GM23338 (cell line): Measurements from ENCODE around the gene RAB3IP. TPM values are rescaled to one million over a fixed set of nuclear protein-coding genes. Genes with fewer than 3 reads are reported as not detected.

Experiments used
- ATAC-seq: fragments of 200-7000 bp; cut with Tn5 transposase; 3 replicates; pipeline ENCODE4 v1.9.1; 2020
- DNase-seq: peaks from one replicate; pipeline ENCODE4 v3.0.0-alpha.2; 2015; ENCODE audit warnings: low spot score
- H2AFZ ChIP-seq: fragments of 200-600 bp; sonication (generic); 2 replicates; pipeline ENCODE4 v1.8.0; 2016; ENCODE audit warnings: antibody characterized with exemption, mild to moderate bottlenecking, moderate library complexity
- H3F3A ChIP-seq: fragments of 200-600 bp; sonication (generic); replicated peaks from 2 replicates; pipeline ENCODE4 v1.8.0; 2017; ENCODE audit warnings: antibody characterized with exemption, mixed run types, low read depth
- H3K27ac ChIP-seq: fragments of 200-600 bp; sonication (generic); 2 replicates; pipeline ENCODE4 v1.6.1; 2016; ENCODE audit warnings: low read depth
- H3K27me3 ChIP-seq: fragments of 200-600 bp; sonication (generic); 2 replicates; pipeline ENCODE4 v1.8.0; 2016; ENCODE audit warnings: mild to moderate bottlenecking, mixed run types, moderate library complexity; ENCODE audit not compliant: insufficient read depth
- H3K36me3 ChIP-seq: fragments of 200-600 bp; sonication (generic); 2 replicates; pipeline ENCODE4 v1.8.0; 2016; ENCODE audit warnings: mild to moderate bottlenecking; ENCODE audit not compliant: insufficient read depth
- H3K4me1 ChIP-seq: fragments of 200-600 bp; sonication (generic); 2 replicates; pipeline ENCODE4 v1.8.0; 2016; ENCODE audit warnings: mild to moderate bottlenecking, moderate library complexity; ENCODE audit not compliant: insufficient read depth
- H3K4me2 ChIP-seq: fragments of 200-600 bp; sonication (generic); 2 replicates; pipeline ENCODE4 v1.7.1; 2017; ENCODE audit warnings: mixed run types
- H3K4me3 ChIP-seq: fragments of 200-600 bp; sonication (generic); 2 replicates; pipeline ENCODE4 v1.6.1; 2016; ENCODE audit warnings: mixed run types
- H3K79me2 ChIP-seq: fragments of 200-600 bp; sonication (generic); replicated peaks from 2 replicates; pipeline ENCODE4 v1.8.0; 2017; ENCODE audit warnings: mild to moderate bottlenecking; ENCODE audit not compliant: insufficient read depth
- H3K9me2 ChIP-seq: fragments of 200-600 bp; sonication (generic); 2 replicates; pipeline ENCODE4 v1.8.0; 2017; ENCODE audit not compliant: insufficient read depth
- H4K20me1 ChIP-seq: fragments of 200-600 bp; sonication (generic); replicated peaks from 2 replicates; pipeline ENCODE4 v1.8.0; 2017; ENCODE audit warnings: mild to moderate bottlenecking; ENCODE audit not compliant: insufficient read depth
- H3K27ac Mint-ChIP-seq: 2 replicates; pipeline ENCODE4 v1.8.0; 2020; ENCODE audit warnings: inconsistent platforms, mild to moderate bottlenecking, moderate library complexity, mixed read lengths
- H3K27me3 Mint-ChIP-seq: 3 replicates; pipeline ENCODE4 v1.8.0; 2022; ENCODE audit warnings: low read depth, mild to moderate bottlenecking, moderate library complexity, mixed read lengths, inconsistent platforms; ENCODE audit not compliant: insufficient read depth, poor library complexity
- H3K36me3 Mint-ChIP-seq: 3 replicates; pipeline ENCODE4 v1.8.0; 2021; ENCODE audit warnings: low read depth, mild to moderate bottlenecking, inconsistent platforms, moderate library complexity, mixed read lengths
- H3K4me1 Mint-ChIP-seq: 3 replicates; pipeline ENCODE4 v1.8.0; 2020; ENCODE audit warnings: mild to moderate bottlenecking, inconsistent platforms, mixed read lengths
- H3K4me3 Mint-ChIP-seq: 3 replicates; pipeline ENCODE4 v1.8.0; 2021; ENCODE audit warnings: moderate library complexity, mild to moderate bottlenecking, inconsistent platforms, mixed read lengths
- H3K9me3 Mint-ChIP-seq: 3 replicates; pipeline ENCODE4 v1.8.0; 2020; ENCODE audit warnings: moderate library complexity, mild to moderate bottlenecking, inconsistent platforms, mixed read lengths
- CREB1 ChIP-seq: fragments of 250-450 bp; sonication (Bioruptor Pico); IDR thresholded peaks from 2 replicates; pipeline ENCODE4 v1.5.0; 2020; ENCODE audit warnings: low read depth, mild to moderate bottlenecking, moderate library complexity
- CTCF ChIP-seq, 2 experiments: fragments of 200-600 bp in 1 of 2; sonication (generic) in 1 of 2; conservative IDR thresholded peaks; 2 replicates each; pipeline versions ENCODE4 v1.5.1 to v1.6.1; 2016 to 2017; ENCODE audit warnings: antibody characterized with exemption in 2 of 2, low read depth in 2 of 2, mild to moderate bottlenecking in 2 of 2, moderate library complexity in 1 of 2
- ETS1 ChIP-seq: IDR thresholded peaks from 2 replicates; pipeline ENCODE4 v1.6.1; 2016; ENCODE audit warnings: antibody characterized with exemption
- EZH2 ChIP-seq: fragments of 200-600 bp; sonication (generic); IDR thresholded peaks from one replicate; pipeline ENCODE4 v1.8.0; 2017; ENCODE audit warnings: antibody characterized with exemption, mild to moderate bottlenecking, low read depth; ENCODE audit not compliant: unreplicated experiment
- EZH2phosphoT487 ChIP-seq: fragments of 200-600 bp; sonication (generic); IDR thresholded peaks from one replicate; pipeline ENCODE4 v1.8.1; 2018; ENCODE audit warnings: antibody characterized with exemption; ENCODE audit not compliant: unreplicated experiment
- JUNB ChIP-seq: IDR thresholded peaks from one replicate; pipeline ENCODE4 v1.6.1; 2016; ENCODE audit warnings: antibody characterized with exemption; ENCODE audit not compliant: unreplicated experiment
- NANOG ChIP-seq: IDR thresholded peaks from 2 replicates; pipeline ENCODE4 v1.6.1; 2016; ENCODE audit warnings: antibody characterized with exemption, borderline replicate concordance
- POLR2AphosphoS5 ChIP-seq: IDR thresholded peaks from 2 replicates; pipeline ENCODE4 v1.6.1; 2016; ENCODE audit warnings: antibody characterized with exemption, low read depth
- REST ChIP-seq: IDR thresholded peaks from one replicate; pipeline ENCODE4 v1.6.1; 2018; ENCODE audit warnings: antibody characterized with exemption; ENCODE audit not compliant: unreplicated experiment
- STAT1 ChIP-seq: IDR thresholded peaks from one replicate; pipeline ENCODE4 v1.6.1; 2016; ENCODE audit warnings: antibody characterized with exemption; ENCODE audit not compliant: unreplicated experiment
- ZNF114 ChIP-seq: fragments of 250-450 bp; sonication (Bioruptor Pico); IDR thresholded peaks from 2 replicates; pipeline ENCODE4 v1.5.0; 2020; ENCODE audit warnings: mild to moderate bottlenecking, moderate library complexity
- ZNF331 ChIP-seq: fragments of 250-450 bp; sonication (Bioruptor Pico); IDR thresholded peaks from 2 replicates; pipeline ENCODE4 v1.5.0; 2020; ENCODE audit warnings: low read depth, mild to moderate bottlenecking, moderate library complexity
- ZNF462 ChIP-seq: fragments of 250-450 bp; sonication (Bioruptor Pico); IDR thresholded peaks from 2 replicates; pipeline ENCODE4 v1.5.0; 2020; ENCODE audit warnings: mild to moderate bottlenecking, moderate library complexity
- polyA plus RNA-seq: library from polyadenylated mRNA; unstranded; fragments of >200 nt; fragmentation: Nextera tagmentation; extraction: Ambion mirVana; gene quantifications from 2 replicates; pipeline ENCODE4 v1.2.1, GENCODE V29; 2016
- total RNA-seq: library from RNA; depleted of rRNA; stranded (reverse); fragments of >200 nt; shearing (Covaris generic); gene quantifications from 2 replicates; pipeline ENCODE4 v1.2.3, GENCODE V29; 2014

The RAB3IP gene
- total and polyA plus RNA-seq, 2 experiments from 2014 or later, result 48.6 TPM

GRCh38 chr12:69824966-69825560 is 86.4 kb downstream of the RAB3IP start, which contains the start of gene MYRFL:
Gene MYRFL (plus strand): TSS chr12:69825227. CDS start chr12:69825518, 291 bp downstream.
- H2AFZ ChIP-seq, result no peak within 1 kb of the TSS
- Mint-ChIP-seq H3K4me3 (no peak within 1 kb of the TSS), H3K36me3 (no peaks in the 10 kb centered on the region), H3K4me1 (peaks cover 10% of the 10 kb centered on the region; the same call in 2 of the 3 replicates), H3K9me3 (no peaks in the 10 kb centered on the region), H3K27ac (no peak within 1 kb of the TSS), H3K27me3 (peaks cover 2% of the 10 kb centered on the region)
- no peak for ATAC-seq
- no peaks in the 10 kb centered on the region for H3F3A ChIP-seq
- DNase-seq, result no peak
- no peak within 1 kb of the TSS for H3K4me3 ChIP-seq
- TF ChIP-seq ZNF462 (no peak), CREB1 (CRISPR knock-in tag) (no peak), STAT1 (no peak), ZNF114 (no peak), NANOG (no peak), ZNF331 (CRISPR knock-in tag) (no peak), REST (no peak), EZH2 (no peak), ETS1 (no peak), JUNB (no peak), POLR2AphosphoS5 (no peak), EZH2phosphoT487 (no peak), CTCF (conservative IDR thresholded peaks at IDR 0.05; ENCODE audit: low read depth in 2 of 2) (no peak)
- H4K20me1 ChIP-seq, result no peaks in the 10 kb centered on the region
- H3K27ac ChIP-seq, result no peak within 1 kb of the TSS
- no peaks in the 10 kb centered on the region for H3K36me3 ChIP-seq
- no peaks in the 10 kb centered on the region for H3K27me3 ChIP-seq
- H3K9me2 ChIP-seq, result no peaks in the 10 kb centered on the region
- H3K4me2 ChIP-seq, result no peak within 1 kb of the TSS
- H3K4me1 ChIP-seq, result no peaks in the 10 kb centered on the region; the same call in 1 of the 2 replicates
- H3K79me2 ChIP-seq, result no peaks in the 10 kb centered on the region
